Panc1 (cell line): ENCODE results near the gene TSKU. TPM values are rescaled to one million over a fixed set of nuclear protein-coding genes. Genes with fewer than 3 reads are reported as not detected.

Experiments used
- ATAC-seq: fragments of 200-7000 bp; cut with Tn5 transposase; 2 replicates; pipeline ENCODE4 v1.9.1; 2020; ENCODE audit warnings: mild to moderate bottlenecking, moderate library complexity
- BruUV-seq: library from RNA; stranded (reverse); fragments of 400-500 nt; replicated peaks from 2 replicates; lab custom pipeline; 2021; lab: Mats Ljungman, UMichigan
- CTCF ChIA-PET: fragments of 300-600 bp; sonication (Branson Sonifier 250); formaldehyde crosslinking; loops from one replicate; lab custom pipeline; 2022; ENCODE audit warnings: antibody characterized with exemption; lab: Charles Lee
- POLR2A ChIA-PET: fragments of 300-600 bp; sonication (Branson Sonifier 250); formaldehyde crosslinking; loops from one replicate; lab custom pipeline; 2022; ENCODE audit warnings: antibody characterized with exemption; lab: Charles Lee
- DNase-seq: peaks from one replicate; pipeline ENCODE4 v3.0.0-alpha.2; 2010; ENCODE audit warnings: low read depth, low spot score
- H3K27ac ChIP-seq: 2 replicates; pipeline ENCODE4 v1.5.1; 2011; ENCODE audit warnings: mild to moderate bottlenecking, low read length, inconsistent platforms
- H3K27me3 ChIP-seq: fragments of 200-500 bp; sonication (Bioruptor generic); 2 replicates; pipeline ENCODE4 v1.6.0; 2014; ENCODE audit warnings: low read length, inconsistent platforms; ENCODE audit not compliant: control insufficient read depth, insufficient read depth
- H3K36me3 ChIP-seq: fragments of 200-500 bp; sonication (Bioruptor generic); 2 replicates; pipeline ENCODE4 v1.5.1; 2014; ENCODE audit warnings: inconsistent platforms, mild to moderate bottlenecking, low read length, moderate library complexity; ENCODE audit not compliant: control insufficient read depth, insufficient read depth
- H3K4me1 ChIP-seq: 2 replicates; pipeline ENCODE4 v1.5.1; 2011; ENCODE audit warnings: inconsistent platforms, mild to moderate bottlenecking, low read length, moderate library complexity; ENCODE audit not compliant: control insufficient read depth, insufficient read depth
- H3K4me3 ChIP-seq, 2 experiments: 2 replicates each; pipeline ENCODE4 v1.5.1; 2011 to 2012; ENCODE audit warnings: low read depth in 2 of 2, low read length in 2 of 2, mild to moderate bottlenecking in 2 of 2, inconsistent platforms in 1 of 2, moderate library complexity in 1 of 2
- H3K9me3 ChIP-seq: fragments of 200-500 bp; sonication (Bioruptor generic); 2 replicates; pipeline ENCODE4 v1.5.1; 2014; ENCODE audit warnings: low read depth, mild to moderate bottlenecking, inconsistent platforms, low read length, moderate library complexity; ENCODE audit not compliant: control insufficient read depth, insufficient read depth
- CTCF ChIP-seq: fragments of 450-650 bp; IDR thresholded peaks from 2 replicates; pipeline ENCODE4 v1.5.1; 2017; ENCODE audit warnings: mild to moderate bottlenecking
- POLR2AphosphoS5 ChIP-seq: IDR thresholded peaks from 2 replicates; pipeline ENCODE4 v1.6.1; 2012; ENCODE audit warnings: mild to moderate bottlenecking, low read depth, low read length, moderate library complexity
- REST ChIP-seq, 2 experiments: IDR thresholded peaks; 2 replicates each; pipeline ENCODE4 v1.6.1; 2011 to 2012; ENCODE audit warnings: low read depth in 2 of 2, control low read depth in 1 of 2, low read length in 1 of 2, mild to moderate bottlenecking in 1 of 2, moderate library complexity in 1 of 2; ENCODE audit not compliant: insufficient read depth in 1 of 2
- SIN3A ChIP-seq: IDR thresholded peaks from 2 replicates; pipeline ENCODE4 v1.6.1; 2012; ENCODE audit warnings: low read depth, mild to moderate bottlenecking, low read length, moderate library complexity, borderline replicate concordance; ENCODE audit not compliant: insufficient read depth
- TCF7L2 ChIP-seq: IDR thresholded peaks from 2 replicates; pipeline ENCODE4 v1.6.1; 2011; ENCODE audit warnings: mild to moderate bottlenecking, low read depth, low read length, inconsistent platforms
- in situ Hi-C: cut with HindIII; loops from 2 replicates; pipeline ENCODE4 v1.10.0; 2016; ENCODE audit warnings: low sequenced_read_pairs, low pct_unique_long_range_greater_than_20kb
- intact Hi-C: fragments of 100-400 bp; cut with micrococcal nuclease; formaldehyde crosslinking; loops from one replicate; pipeline ENCODE4 v1.10.0; 2022; ENCODE audit not compliant: unreplicated experiment
- total RNA-seq: library from RNA; stranded (reverse); gene quantifications from one replicate; pipeline ENCODE4 v1.2.1, GENCODE V29; 2021; ENCODE audit not compliant: unreplicated experiment

The TSKU gene
- total RNA-seq, 1 experiment from 2014 or later, result 31.4 TPM

GRCh38 chr11:76781046-76781801, 1.9 kb upstream of the TSKU start:
- TF ChIP-seq REST (IDR thresholded peaks at IDR 0.05; ENCODE audit: insufficient read depth in 1 of 2, low read depth in 2 of 2, low read length in 1 of 2) (no peak), TCF7L2 (no peak), CTCF (no peak), POLR2AphosphoS5 (no peak), SIN3A (no peak)
- Histone ChIP-seq H3K4me1 (peaks cover 20% of the 10 kb centered on the region), H3K27ac (no peak overlapping the region), H3K36me3 (no peaks in the 10 kb centered on the region; the same call in 1 of the 2 replicates), H3K9me3 (peaks cover 13% of the 10 kb centered on the region; the same call in 1 of the 2 replicates), H3K4me3 (no peak overlapping the region), H3K27me3 (no peaks in the 10 kb centered on the region)
- in situ Hi-C loops, result no loop called here
- ChIA-PET POLR2A (no interaction called here), CTCF (interaction anchor here (0.7 to 1.3 kb wide), 2 partner anchors 17 to 47 kb away, joined by 3 to 5 read pairs; no protein-coding TSS in a partner anchor)
- ATAC-seq (no peak), DNase-seq (no peak)
- intact Hi-C loops, result no loop called here
- BruUV-seq, result no TSS peak

GRCh38 chr11:76781807-76782530, 1.2 kb upstream of the TSKU start:
- Histone ChIP-seq H3K9me3 (peaks cover 6% of the 10 kb centered on the region; the same call in 1 of the 2 replicates), H3K27ac (peak overlapping the region; percentile 79), H3K4me1 (peaks cover 23% of the 10 kb centered on the region), H3K36me3 (no peaks in the 10 kb centered on the region; the same call in 1 of the 2 replicates), H3K27me3 (no peaks in the 10 kb centered on the region), H3K4me3 (peak overlapping the region; percentile 76 to 78)
- TF ChIP-seq TCF7L2 (no peak), POLR2AphosphoS5 (no peak), CTCF (no peak)
- POLR2A ChIA-PET, result interaction anchor here (0.6 kb wide), 1 partner anchor 27 kb away, joined by 3 read pairs; no protein-coding TSS in a partner anchor
- intact Hi-C loops (no loop called here), in situ Hi-C loops (no loop called here)
- ATAC-seq (no peak), DNase-seq (no peak)
- CTCF ChIA-PET, result interaction anchor here (0.7 to 1.3 kb wide), 2 partner anchors 16 to 48 kb away, joined by 3 to 5 read pairs; no protein-coding TSS in a partner anchor
- BruUV-seq, result no TSS peak
